Vagina (tissue), 2 donors: ENCODE results near the gene NCBP2L. TPM values are rescaled to one million over a fixed set of nuclear protein-coding genes. Genes with fewer than 3 reads are reported as not detected.

ENCODE experiments used
- DNase-seq, 2 donors: peaks; one replicate each; pipeline ENCODE4 v3.0.0-alpha.2; 2017; ENCODE audit errors: extremely low spot score in 2 of 2
- H3K27ac ChIP-seq: fragments of 200-600 bp; sonication (generic); one replicate; pipeline ENCODE4 v1.5.1; 2019
- H3K27me3 ChIP-seq: fragments of 200-600 bp; sonication (generic); one replicate; pipeline ENCODE4 v1.5.1; 2019
- H3K36me3 ChIP-seq, 2 donors: fragments of 200-600 bp; sonication (generic); one replicate each; pipeline ENCODE4 v1.5.1; 2017 to 2019
- H3K4me1 ChIP-seq: fragments of 200-600 bp; sonication (generic); one replicate; pipeline ENCODE4 v1.5.1; 2019
- H3K4me3 ChIP-seq, 2 donors: fragments of 200-600 bp; sonication (generic); 1 replicate in 1 of 2; 2 replicates in 1 of 2; pipeline ENCODE4 v1.5.1; 2016 to 2019
- H3K9me3 ChIP-seq: fragments of 200-600 bp; sonication (generic); one replicate; pipeline ENCODE4 v1.5.1; 2019
- CTCF ChIP-seq, 3 experiments: fragments of 450-650 bp in 2 of 3; fragments of 200-600 bp in 1 of 3; sonication (generic) in 1 of 3; IDR thresholded peaks; one replicate each; pipeline ENCODE4 v1.5.1; 2017 to 2019; ENCODE audit warnings: antibody characterized with exemption in 3 of 3, mild to moderate bottlenecking in 2 of 3, moderate library complexity in 2 of 3
- POLR2A ChIP-seq, 2 donors: fragments of 450-650 bp; IDR thresholded peaks; one replicate each; pipeline ENCODE4 v1.6.1; 2017; ENCODE audit warnings: antibody characterized with exemption in 2 of 2, mild to moderate bottlenecking in 2 of 2, moderate library complexity in 2 of 2
- POLR2AphosphoS5 ChIP-seq, 2 donors: sonication (generic); formaldehyde crosslinking; IDR thresholded peaks; one replicate each; pipeline ENCODE4 v1.9.0; 2017; ENCODE audit warnings: antibody characterized with exemption in 2 of 2, mild to moderate bottlenecking in 2 of 2, low read depth in 1 of 2; ENCODE audit not compliant: insufficient read depth in 1 of 2
- intact Hi-C: fragments of 100-400 bp; cut with DNase I; formaldehyde crosslinking; loops from one replicate; pipeline ENCODE4 v1.15.1; 2023
- total RNA-seq: library from RNA; depleted of rRNA; stranded (reverse); fragments of >200 nt; gene quantifications from one replicate; pipeline ENCODE4 v1.2.3, GENCODE V29; 2016

The NCBP2L gene
- total RNA-seq, 1 donor from 2014 or later, result not detected

- Histone ChIP-seq H3K27me3 (no peaks in the 10 kb centered on the region), H3K27ac (peak overlapping the region; percentile 65), H3K9me3 (no peaks in the 10 kb centered on the region), H3K36me3 (no peaks in the 10 kb centered on the region), H3K4me1 (peaks cover 51% of the 10 kb centered on the region), H3K4me3 (no peak overlapping the region)
- TF ChIP-seq POLR2AphosphoS5 (IDR thresholded peaks at IDR 0.05; ENCODE audit: insufficient read depth in 1 of 2, low read depth in 1 of 2), result peak in 1 of 2 donors; percentile 62
- no peak for TF ChIP-seq CTCF (IDR thresholded peaks at IDR 0.05)
- no peak for DNase-seq
- intact Hi-C loops, result no loop called here
Measured at GRCh38 chrX:107731831-107732502, 45.6 kb upstream of the NCBP2L start.

- TF ChIP-seq POLR2A (IDR thresholded peaks at IDR 0.05), result no peak
- no peak for TF ChIP-seq POLR2AphosphoS5 (IDR thresholded peaks at IDR 0.05; ENCODE audit: insufficient read depth in 1 of 2, low read depth in 1 of 2)
- no peak for TF ChIP-seq CTCF (IDR thresholded peaks at IDR 0.05)
- H3K4me3 ChIP-seq, result no peak overlapping the region
- DNase-seq, result no peak
Measured at GRCh38 chrX:107733686-107734085, 43.8 kb upstream of the NCBP2L start.

GRCh38 chrX:107734646-107735045, 42.9 kb upstream of the NCBP2L start:
- intact Hi-C loops, result no loop called here
- Histone ChIP-seq H3K27ac (no peak overlapping the region), H3K4me1 (peaks cover 29% of the 10 kb centered on the region)

More at GRCh38 chrX:107733686-107734085, 43.8 kb upstream of the NCBP2L start:
- Histone ChIP-seq H3K4me1 (peaks cover 39% of the 10 kb centered on the region), H3K27me3 (no peaks in the 10 kb centered on the region), H3K36me3 (no peaks in the 10 kb centered on the region), H3K9me3 (no peaks in the 10 kb centered on the region), H3K27ac (peak overlapping the region; percentile 8)
- intact Hi-C loops, result no loop called here

GRCh38 chrX:107736781-107737531, 40.6 kb upstream of the NCBP2L start:
- Histone ChIP-seq H3K27me3 (no peaks in the 10 kb centered on the region), H3K27ac (peak overlapping the region; percentile 20), H3K36me3 (no peaks in the 10 kb centered on the region), H3K4me3 (no peak overlapping the region), H3K4me1 (peaks cover 26% of the 10 kb centered on the region), H3K9me3 (no peaks in the 10 kb centered on the region)
- no peak for TF ChIP-seq POLR2A (IDR thresholded peaks at IDR 0.05)
- no peak for TF ChIP-seq CTCF (IDR thresholded peaks at IDR 0.05)
- no peak for TF ChIP-seq POLR2AphosphoS5 (IDR thresholded peaks at IDR 0.05; ENCODE audit: insufficient read depth in 1 of 2, low read depth in 1 of 2)
- intact Hi-C loops, result no loop called here
- no peak for DNase-seq

More at GRCh38 chrX:107734646-107735045, 42.9 kb upstream of the NCBP2L start:
- no peaks in the 10 kb centered on the region for H3K36me3 ChIP-seq
- DNase-seq, result no peak
- no peaks in the 10 kb centered on the region for H3K9me3 ChIP-seq
- H3K27me3 ChIP-seq, result no peaks in the 10 kb centered on the region
- no peak for TF ChIP-seq CTCF (IDR thresholded peaks at IDR 0.05)
- TF ChIP-seq POLR2AphosphoS5 (IDR thresholded peaks at IDR 0.05; ENCODE audit: insufficient read depth in 1 of 2, low read depth in 1 of 2), result no peak
- no peak for TF ChIP-seq POLR2A (IDR thresholded peaks at IDR 0.05)
- no peak overlapping the region for H3K4me3 ChIP-seq

- intact Hi-C loops, result no loop called here
- TF ChIP-seq POLR2AphosphoS5 (IDR thresholded peaks at IDR 0.05; ENCODE audit: insufficient read depth in 1 of 2, low read depth in 1 of 2) (no peak), POLR2A (IDR thresholded peaks at IDR 0.05) (no peak), CTCF (IDR thresholded peaks at IDR 0.05) (no peak)
- peak overlapping the region; percentile 31 for H3K27ac ChIP-seq
- H3K4me3 ChIP-seq, result no peak overlapping the region
- no peak for DNase-seq
- H3K36me3 ChIP-seq, result no peaks in the 10 kb centered on the region
- no peaks in the 10 kb centered on the region for H3K27me3 ChIP-seq
- no peaks in the 10 kb centered on the region for H3K9me3 ChIP-seq
- peaks cover 36% of the 10 kb centered on the region for H3K4me1 ChIP-seq
Measured at GRCh38 chrX:107738272-107738671, 39.3 kb upstream of the NCBP2L start.
